Skeletal muscle tissue (tissue), 5 donors: ENCODE results near the gene PPP2R3A. TPM values are rescaled to one million over a fixed set of nuclear protein-coding genes. Genes with fewer than 3 reads are reported as not detected.

Source experiments
- H3K27ac ChIP-seq: one replicate; pipeline ENCODE4 v1.7.0; 2013; ENCODE audit warnings: mild to moderate bottlenecking, low read depth, low read length, inconsistent platforms
- H3K27me3 ChIP-seq, 3 donors: one replicate each; pipeline ENCODE4 v1.7.0; 2013; ENCODE audit warnings: low read length in 3 of 3; ENCODE audit not compliant: control insufficient read depth in 3 of 3, insufficient read depth in 3 of 3
- H3K36me3 ChIP-seq, 3 donors: one replicate each; pipeline ENCODE4 v1.7.0; 2013; ENCODE audit warnings: low read length in 3 of 3; ENCODE audit not compliant: control insufficient read depth in 3 of 3, insufficient read depth in 3 of 3
- H3K4me1 ChIP-seq, 3 donors: one replicate each; pipeline ENCODE4 v1.7.0; 2013; ENCODE audit warnings: low read length in 3 of 3, mild to moderate bottlenecking in 3 of 3; ENCODE audit not compliant: control insufficient read depth in 3 of 3, insufficient read depth in 3 of 3
- H3K4me3 ChIP-seq, 3 donors: one replicate each; pipeline ENCODE4 v1.7.0; 2013; ENCODE audit warnings: low read length in 3 of 3
- H3K9ac ChIP-seq, 3 donors: one replicate each; pipeline ENCODE4 v1.7.0; 2013; ENCODE audit warnings: low read length in 3 of 3, mild to moderate bottlenecking in 3 of 3, moderate library complexity in 2 of 3, low read depth in 1 of 3
- H3K9me3 ChIP-seq, 3 donors: one replicate each; pipeline ENCODE4 v1.7.0; 2013; ENCODE audit warnings: low read length in 3 of 3; ENCODE audit not compliant: control insufficient read depth in 3 of 3
- small RNA-seq: library from RNA; depleted of rRNA; stranded (forward); fragments of <200 nt; gene quantifications from one replicate; pipeline ENCODE3, GENCODE V24; 2014
- total RNA-seq: library from RNA; depleted of rRNA; stranded (reverse); fragments of >200 nt; gene quantifications from one replicate; pipeline ENCODE4 v1.2.3, GENCODE V29; 2014
- donor health status: Osteomylitis.

The PPP2R3A gene
- total RNA-seq, 1 donor from 2014 or later, result 45.9 TPM

- peak overlapping the region; percentile 99 for H3K27ac ChIP-seq
- H3K4me3 ChIP-seq, result peak overlapping the region; percentile 85 to 94 (median 89)
- H3K9me3 ChIP-seq, result no peaks in the 10 kb centered on the region
- no peaks in the 10 kb centered on the region for H3K27me3 ChIP-seq
- peak overlapping the region; percentile 92 to 98 (median 97) for H3K9ac ChIP-seq
- H3K36me3 ChIP-seq, result no peaks in the 10 kb centered on the region
- H3K4me1 ChIP-seq, result peaks cover 13 to 27% (median 20%) of the 10 kb centered on the region in 3 donors
These were observed 231.1 kb downstream of the PPP2R3A start for GRCh38 chr3:136196401-136197158.

GRCh38 chr3:136197159-136197793 is 231.7 kb downstream of the PPP2R3A start:
- H3K9me3 ChIP-seq, result no peaks in the 10 kb centered on the region
- H3K27me3 ChIP-seq, result no peaks in the 10 kb centered on the region
- H3K4me3 ChIP-seq, result peak overlapping the region; percentile 85 to 94 (median 89)

More at GRCh38 chr3:136197159-136197793, 231.7 kb downstream of the PPP2R3A start:
- Histone ChIP-seq H3K36me3 (no peaks in the 10 kb centered on the region), H3K9ac (peak overlapping the region; percentile 92 to 98 (median 97)), H3K27ac (peak overlapping the region; percentile 99), H3K4me1 (peaks cover 7 to 23% (median 13%) of the 10 kb centered on the region in 3 donors)

Small RNA genes within 50 kb of the gene (small RNA-seq; reads per million reads assigned to genes)
- not detected for gene AC092989.1

Other genes starting within 250 kb of the PPP2R3A start
- 16.2 TPM for gene MSL2, start 230.6 kb downstream of the PPP2R3A start, total RNA-seq